SU-DHL-6 (cell line): ENCODE results near the gene ACER3.

Experiments used
- H2AFZ ChIP-seq: fragments of 200-600 bp; sonication (generic); 2 replicates; pipeline ENCODE4 v1.6.1; 2014; ENCODE audit warnings: low read depth, mild to moderate bottlenecking, moderate library complexity, mixed read lengths, antibody characterized with exemption, low read length; ENCODE audit not compliant: severe bottlenecking
- H3F3A ChIP-seq: fragments of 200-600 bp; shearing (Covaris generic); 2 replicates; pipeline ENCODE4 v1.6.0; 2016; ENCODE audit warnings: antibody characterized with exemption, mild to moderate bottlenecking; ENCODE audit not compliant: insufficient read depth
- H3K27ac ChIP-seq: fragments of 200-600 bp; sonication (generic); 2 replicates; pipeline ENCODE4 v1.5.1; 2016; ENCODE audit warnings: low read depth, mild to moderate bottlenecking, low read length, moderate library complexity, mixed read lengths
- H3K27me3 ChIP-seq: fragments of 200-600 bp; sonication (generic), shearing (Covaris generic); 2 replicates; pipeline ENCODE4 v1.6.0; 2014; ENCODE audit warnings: mild to moderate bottlenecking, low read length
- H3K36me3 ChIP-seq: fragments of 200-600 bp; sonication (generic); 2 replicates; pipeline ENCODE4 v1.6.1; 2014; ENCODE audit warnings: mild to moderate bottlenecking, low read length, mixed read lengths
- H3K4me2 ChIP-seq: fragments of 300-600, 200-600 bp; shearing (Covaris generic), sonication (generic); 2 replicates; pipeline ENCODE4 v1.6.0; 2014; ENCODE audit warnings: low read length, low read depth, mild to moderate bottlenecking; ENCODE audit not compliant: poor library complexity, severe bottlenecking
- H3K4me3 ChIP-seq: fragments of 200-600 bp; sonication (generic); 2 replicates; pipeline ENCODE4 v1.5.1; 2014; ENCODE audit warnings: antibody characterized with exemption, low read length, mild to moderate bottlenecking, mixed read lengths; ENCODE audit not compliant: insufficient read depth, poor library complexity, severe bottlenecking
- H3K79me2 ChIP-seq: fragments of 200-600 bp; sonication (generic); 2 replicates; pipeline ENCODE4 v1.6.1; 2014; ENCODE audit warnings: mild to moderate bottlenecking, low read length, moderate library complexity; ENCODE audit not compliant: insufficient read depth
- H3K9ac ChIP-seq: fragments of 200-600 bp; sonication (generic); 2 replicates; pipeline ENCODE4 v1.7.0; 2014; ENCODE audit warnings: mild to moderate bottlenecking, low read length
- H3K9me2 ChIP-seq: fragments of 200-600 bp; sonication (generic); replicated peaks from 2 replicates; pipeline ENCODE4 v1.6.1; 2014; ENCODE audit warnings: low read length; ENCODE audit not compliant: insufficient read depth
- H3K9me3 ChIP-seq: fragments of 200-600 bp; sonication (generic); 2 replicates; pipeline ENCODE4 v1.6.1; 2014; ENCODE audit warnings: low read length, mixed read lengths; ENCODE audit not compliant: insufficient read depth
- H4K20me1 ChIP-seq: fragments of 200-600 bp; sonication (generic); 2 replicates; pipeline ENCODE4 v1.6.1; 2014; ENCODE audit warnings: low read depth, mild to moderate bottlenecking, antibody characterized with exemption, low read length, moderate library complexity, mixed read lengths
- CTCF ChIP-seq: fragments of 200-600 bp; sonication (generic); IDR thresholded peaks from one replicate; pipeline ENCODE4 v1.5.1; 2017; ENCODE audit warnings: antibody characterized with exemption, mild to moderate bottlenecking, low read length, moderate library complexity; ENCODE audit not compliant: insufficient read depth, poor library complexity, severe bottlenecking
- EZH2phosphoT487 ChIP-seq: fragments of 200-600 bp; sonication (generic), shearing (Covaris generic); conservative IDR thresholded peaks from 2 replicates; pipeline ENCODE4 v1.6.1; 2018; ENCODE audit warnings: mild to moderate bottlenecking, antibody characterized with exemption, low read length, moderate library complexity, mixed read lengths

ACER3 gene

GRCh38 chr11:77027275-77027674, 166.6 kb downstream of the ACER3 start:
- no peaks in the 10 kb centered on the region for H4K20me1 ChIP-seq
- H3K4me3 ChIP-seq, result no peak overlapping the region
- no peak overlapping the region for H3K9ac ChIP-seq
- no peaks in the 10 kb centered on the region for H3K36me3 ChIP-seq
- H3K4me2 ChIP-seq, result no peak overlapping the region
- H3F3A ChIP-seq, result no peaks in the 10 kb centered on the region
- H3K9me3 ChIP-seq, result no peaks in the 10 kb centered on the region
- H3K27ac ChIP-seq, result no peak overlapping the region
- no peak for TF ChIP-seq EZH2phosphoT487
- no peak for TF ChIP-seq CTCF
- no peak overlapping the region for H2AFZ ChIP-seq
- H3K9me2 ChIP-seq, result no peaks in the 10 kb centered on the region
- no peaks in the 10 kb centered on the region for H3K27me3 ChIP-seq
- H3K79me2 ChIP-seq, result no peaks in the 10 kb centered on the region

DNA sequence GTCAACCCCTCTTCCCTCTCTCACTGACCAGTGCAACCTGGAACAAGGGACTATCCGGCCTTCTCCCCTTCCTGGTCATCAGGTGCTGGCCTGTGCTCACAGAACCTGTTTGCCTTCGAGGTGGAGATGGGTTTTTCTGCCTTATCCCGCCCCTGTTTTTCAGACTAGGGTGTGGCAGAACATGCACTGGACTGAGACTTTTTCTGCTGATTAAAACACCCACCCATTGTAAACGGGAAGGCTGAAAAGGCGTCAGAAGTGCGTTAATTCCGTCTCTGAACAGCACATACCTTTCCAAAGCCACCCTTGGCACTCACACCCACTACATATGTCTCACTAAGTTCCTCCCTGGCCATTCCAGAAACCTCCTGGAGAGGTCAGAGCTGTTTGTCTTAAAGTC, 169.1 kb downstream of the ACER3 start:
- Histone ChIP-seq H3K4me2 (no peak overlapping the region), H3K9me2 (no peaks in the 10 kb centered on the region), H3K27me3 (no peaks in the 10 kb centered on the region), H3K27ac (no peak overlapping the region), H3K4me3 (no peak overlapping the region), H3F3A (no peaks in the 10 kb centered on the region), H3K9me3 (no peaks in the 10 kb centered on the region), H3K36me3 (no peaks in the 10 kb centered on the region), H2AFZ (no peak overlapping the region), H3K9ac (no peak overlapping the region), H3K79me2 (no peaks in the 10 kb centered on the region), H4K20me1 (no peaks in the 10 kb centered on the region)
- TF ChIP-seq EZH2phosphoT487 (no peak), CTCF (no peak)

- no peaks in the 10 kb centered on the region for H4K20me1 ChIP-seq
- no peaks in the 10 kb centered on the region for H3K9me2 ChIP-seq
- TF ChIP-seq EZH2phosphoT487 (no peak), CTCF (no peak)
- no peak overlapping the region for H3K9ac ChIP-seq
- H3K36me3 ChIP-seq, result no peaks in the 10 kb centered on the region
- H2AFZ ChIP-seq, result no peak overlapping the region
- H3K4me2 ChIP-seq, result no peak overlapping the region
- no peak overlapping the region for H3K4me3 ChIP-seq
- no peaks in the 10 kb centered on the region for H3K79me2 ChIP-seq
- no peaks in the 10 kb centered on the region for H3F3A ChIP-seq
- no peaks in the 10 kb centered on the region for H3K27me3 ChIP-seq
- H3K27ac ChIP-seq, result no peak overlapping the region
- no peaks in the 10 kb centered on the region for H3K9me3 ChIP-seq
Measured at GRCh38 chr11:77030834-77031414, 170.2 kb downstream of the ACER3 start.
